ENCODE measurements around the gene MYO3A. TPM values are rescaled to one million over a fixed set of nuclear protein-coding genes. Genes with fewer than 3 reads are reported as not detected.

MYO3A gene
- total RNA-seq, 2 experiments from 2014 or later, result not detected

- DNase-seq, result no peak
- Mint-ChIP-seq H3K4me3 (no peak overlapping the region), H3K27me3 (peaks cover 3% of the 10 kb centered on the region), H3K9me3 (peaks cover 11% of the 10 kb centered on the region), H3K4me1 (ENCODE audit: low read depth) (no peaks in the 10 kb centered on the region), H3K27ac (no peak overlapping the region), H3K36me3 (ENCODE audit: low read depth) (no peaks in the 10 kb centered on the region)
- no peak for ATAC-seq
- POLR2A ChIA-PET, result no interaction called here
- CTCF ChIA-PET, result interaction anchor here (1.1 kb wide), 1 partner anchor 263 kb away, joined by 3 read pairs; no protein-coding TSS in a partner anchor
- TF ChIP-seq, protein P1, sequence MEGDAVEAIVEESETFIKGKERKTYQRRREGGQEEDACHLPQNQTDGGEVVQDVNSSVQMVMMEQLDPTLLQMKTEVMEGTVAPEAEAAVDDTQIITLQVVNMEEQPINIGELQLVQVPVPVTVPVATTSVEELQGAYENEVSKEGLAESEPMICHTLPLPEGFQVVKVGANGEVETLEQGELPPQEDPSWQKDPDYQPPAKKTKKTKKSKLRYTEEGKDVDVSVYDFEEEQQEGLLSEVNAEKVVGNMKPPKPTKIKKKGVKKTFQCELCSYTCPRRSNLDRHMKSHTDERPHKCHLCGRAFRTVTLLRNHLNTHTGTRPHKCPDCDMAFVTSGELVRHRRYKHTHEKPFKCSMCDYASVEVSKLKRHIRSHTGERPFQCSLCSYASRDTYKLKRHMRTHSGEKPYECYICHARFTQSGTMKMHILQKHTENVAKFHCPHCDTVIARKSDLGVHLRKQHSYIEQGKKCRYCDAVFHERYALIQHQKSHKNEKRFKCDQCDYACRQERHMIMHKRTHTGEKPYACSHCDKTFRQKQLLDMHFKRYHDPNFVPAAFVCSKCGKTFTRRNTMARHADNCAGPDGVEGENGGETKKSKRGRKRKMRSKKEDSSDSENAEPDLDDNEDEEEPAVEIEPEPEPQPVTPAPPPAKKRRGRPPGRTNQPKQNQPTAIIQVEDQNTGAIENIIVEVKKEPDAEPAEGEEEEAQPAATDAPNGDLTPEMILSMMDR (IDR thresholded peaks at IDR 0.05), result no peak
- intact Hi-C loops (cut with micrococcal nuclease), result no loop called here
Observed at GRCh38 chr10:26138613-26139012, 204.6 kb downstream of the MYO3A start.

DNA sequence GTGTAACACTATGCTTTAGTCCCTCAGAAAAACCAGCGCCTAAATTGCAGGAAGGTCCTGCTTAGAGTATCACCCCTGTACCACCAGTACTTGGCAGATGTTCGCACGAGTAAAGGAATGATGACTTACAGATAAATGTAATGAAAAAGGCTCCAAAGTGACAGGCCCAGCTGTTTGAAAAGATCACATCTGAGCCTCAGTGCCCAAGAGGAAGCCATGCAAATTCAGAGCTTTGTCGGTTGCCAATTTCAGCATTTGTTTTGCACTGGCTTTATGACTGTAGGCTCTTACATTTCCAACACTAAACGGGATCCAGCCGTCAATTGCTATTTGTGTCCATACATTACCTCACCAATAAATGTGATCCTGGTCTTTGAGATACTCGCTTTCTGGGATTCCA lies 222.0 kb downstream of the MYO3A start:
- ChIA-PET CTCF (no interaction called here), POLR2A (no interaction called here)
- Mint-ChIP-seq H3K4me1 (ENCODE audit: low read depth) (no peaks in the 10 kb centered on the region), H3K9me3 (no peaks in the 10 kb centered on the region), H3K27ac (no peak overlapping the region), H3K27me3 (peaks cover 9% of the 10 kb centered on the region), H3K36me3 (ENCODE audit: low read depth) (no peaks in the 10 kb centered on the region), H3K4me3 (no peak overlapping the region)
- TF ChIP-seq, protein P1 (IDR thresholded peaks at IDR 0.05), result no peak
- ATAC-seq (no peak), DNase-seq (no peak)
- intact Hi-C loops (cut with micrococcal nuclease), result no loop called here

GRCh38 chr10:26157734-26158133 lies 223.7 kb downstream of the MYO3A start:
- Mint-ChIP-seq H3K27ac (no peak overlapping the region), H3K4me3 (no peak overlapping the region), H3K4me1 (ENCODE audit: low read depth) (no peaks in the 10 kb centered on the region), H3K9me3 (no peaks in the 10 kb centered on the region), H3K27me3 (peaks cover 5% of the 10 kb centered on the region), H3K36me3 (ENCODE audit: low read depth) (no peaks in the 10 kb centered on the region)
- ChIA-PET CTCF (interaction anchor here (1.6 kb wide), 1 partner anchor 283 kb away, joined by 7 read pairs; no protein-coding TSS in a partner anchor), POLR2A (no interaction called here)
- DNase-seq (no peak), ATAC-seq (no peak)
- TF ChIP-seq, protein P1 (IDR thresholded peaks at IDR 0.05), result no peak
- intact Hi-C loops (cut with micrococcal nuclease), result no loop called here

DNA sequence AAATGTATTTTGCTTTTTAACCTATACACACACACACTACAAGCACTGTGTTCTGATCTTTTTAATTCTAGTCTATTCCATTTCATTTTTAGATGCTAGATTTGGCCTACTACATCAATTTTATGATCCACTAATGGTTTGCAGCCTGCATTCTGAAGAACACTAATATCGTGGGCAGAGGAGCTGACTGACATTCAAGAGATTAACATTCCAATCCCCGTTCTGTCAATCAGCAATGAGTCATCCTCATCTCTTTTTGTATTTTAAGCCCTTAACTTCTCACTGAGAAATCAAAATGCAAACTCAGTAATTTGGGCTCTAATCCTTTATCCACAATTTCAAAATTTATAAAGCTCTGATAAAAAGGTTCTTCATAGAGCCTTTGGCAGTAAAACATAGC lies 235.4 kb downstream of the MYO3A start:
- CTCF ChIA-PET, result interaction anchor here (1.5 kb wide), 1 partner anchor 294 kb away, joined by 7 read pairs; no protein-coding TSS in a partner anchor
- H3K9me3 Mint-ChIP-seq, result no peaks in the 10 kb centered on the region
- POLR2A ChIA-PET, result no interaction called here
- H3K27me3 Mint-ChIP-seq, result peaks cover 14% of the 10 kb centered on the region
- H3K4me3 Mint-ChIP-seq, result no peak overlapping the region
- no peaks in the 10 kb centered on the region for H3K4me1 Mint-ChIP-seq (ENCODE audit: low read depth)
- intact Hi-C loops (cut with micrococcal nuclease), result no loop called here
- TF ChIP-seq, protein P1 (IDR thresholded peaks at IDR 0.05), result no peak
- DNase-seq, result no peak
- H3K27ac Mint-ChIP-seq, result no peak overlapping the region
- H3K36me3 Mint-ChIP-seq (ENCODE audit: low read depth), result no peaks in the 10 kb centered on the region
- ATAC-seq, result no peak

DNA sequence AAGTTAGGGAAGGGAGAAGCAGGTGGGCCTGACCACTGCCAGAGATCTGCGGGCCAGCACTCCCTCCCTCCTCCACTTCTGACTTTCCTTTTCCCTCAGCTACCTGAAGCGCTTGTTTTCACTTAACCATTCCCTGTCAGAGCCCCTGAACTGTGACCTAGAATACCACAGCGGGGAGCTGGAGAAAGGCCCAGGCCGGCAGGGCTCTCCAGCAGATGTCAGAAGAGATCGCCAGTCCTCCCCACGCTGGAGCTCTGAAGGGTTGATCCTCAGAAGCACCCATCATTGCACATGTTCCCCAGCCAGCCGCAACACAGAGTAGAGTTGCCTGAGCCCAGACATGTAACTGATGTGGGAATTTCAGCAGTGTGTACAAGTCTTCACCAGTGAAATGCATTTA lies 238.1 kb downstream of the MYO3A start:
- ChIA-PET POLR2A (interaction anchor here (0.6 kb wide), 1 partner anchor 9 kb away, joined by 3 read pairs; no protein-coding TSS in a partner anchor), CTCF (no interaction called here)
- H3K9me3 Mint-ChIP-seq, result no peaks in the 10 kb centered on the region
- no peaks in the 10 kb centered on the region for H3K4me1 Mint-ChIP-seq (ENCODE audit: low read depth)
- H3K36me3 Mint-ChIP-seq (ENCODE audit: low read depth), result no peaks in the 10 kb centered on the region
- peaks cover 16% of the 10 kb centered on the region for H3K27me3 Mint-ChIP-seq
- DNase-seq (no peak), ATAC-seq (no peak)
- no peak overlapping the region for H3K27ac Mint-ChIP-seq
- H3K4me3 Mint-ChIP-seq, result no peak overlapping the region
- intact Hi-C loops (cut with micrococcal nuclease), result no loop called here
- TF ChIP-seq, protein P1 (IDR thresholded peaks at IDR 0.05), result no peak

All from activated CD8-positive, alpha-beta T cell treated with anti-CD3 and anti-CD28 coated beads for 36 hours (primary cell).